ENCODE measurements around the gene CDH24. TPM values are rescaled to one million over a fixed set of nuclear protein-coding genes. Genes with fewer than 3 reads are reported as not detected.
A peak's percentile ranks its signal among the peaks of the same experiment; 100 is the strongest.

The CDH24 gene
- total and polyA plus RNA-seq, 9 of the 15 experiments (the other 6 are each of a cell fraction or from before 2014, with no cell fraction given) = 0.04 to 16.2 (median 4.9) TPM

GRCh38 chr14:23056956-23057756 lies at the start of gene CDH24 (continued):
- TF ChIP-seq ZNF280A (IDR thresholded peaks at IDR 0.05; ENCODE audit: low read depth, partially characterized antibody) (no peak), FOS (IDR thresholded peaks at IDR 0.05; ENCODE audit: extremely low read depth, insufficient read length) (no peak), WHSC1 (IDR thresholded peaks at IDR 0.05; ENCODE audit: low read length) (no peak), SRSF9 (IDR thresholded peaks at IDR 0.05; ENCODE audit: borderline replicate concordance, low read depth, low read length) (no peak), NFYB (IDR thresholded peaks at IDR 0.05; ENCODE audit: extremely low read depth, insufficient read length) (no peak), STAG1 (CRISPR knock-in tag; IDR thresholded peaks at IDR 0.05; ENCODE audit: borderline replicate concordance) (no peak), ZZZ3 (IDR thresholded peaks at IDR 0.05) (no peak), NFXL1 (CRISPR knock-in tag; IDR thresholded peaks at IDR 0.05) (no peak), NRF1 (conservative IDR thresholded peaks at IDR 0.05 in 1 of 2, IDR thresholded peaks at IDR 0.05 in 1 of 2) (no peak), SMARCA4 (IDR thresholded peaks at IDR 0.05) (no peak; the same call in 1 of the 2 replicates), ELF1 (tag; IDR thresholded peaks at IDR 0.05) (no peak; the same call in 1 of the 2 replicates), MTA1 (IDR thresholded peaks at IDR 0.05; ENCODE audit: borderline replicate concordance) (peak; percentile 81; the same call in 1 of the 2 replicates), RB1 (IDR thresholded peaks at IDR 0.05; ENCODE audit: low read depth) (peak; percentile 85; the same call in 1 of the 2 replicates), SP1 (CRISPR knock-in tag; IDR thresholded peaks at IDR 0.05) (no peak), SAP30 (IDR thresholded peaks at IDR 0.05; ENCODE audit: borderline replicate concordance, insufficient read depth, low read depth, low read length, poor library complexity, severe bottlenecking) (no peak), ZNF184 (CRISPR knock-in tag; IDR thresholded peaks at IDR 0.05) (no peak), ZNF668 (CRISPR knock-in tag; IDR thresholded peaks at IDR 0.05) (no peak)
- TF ChIP-seq, protein P1, sequence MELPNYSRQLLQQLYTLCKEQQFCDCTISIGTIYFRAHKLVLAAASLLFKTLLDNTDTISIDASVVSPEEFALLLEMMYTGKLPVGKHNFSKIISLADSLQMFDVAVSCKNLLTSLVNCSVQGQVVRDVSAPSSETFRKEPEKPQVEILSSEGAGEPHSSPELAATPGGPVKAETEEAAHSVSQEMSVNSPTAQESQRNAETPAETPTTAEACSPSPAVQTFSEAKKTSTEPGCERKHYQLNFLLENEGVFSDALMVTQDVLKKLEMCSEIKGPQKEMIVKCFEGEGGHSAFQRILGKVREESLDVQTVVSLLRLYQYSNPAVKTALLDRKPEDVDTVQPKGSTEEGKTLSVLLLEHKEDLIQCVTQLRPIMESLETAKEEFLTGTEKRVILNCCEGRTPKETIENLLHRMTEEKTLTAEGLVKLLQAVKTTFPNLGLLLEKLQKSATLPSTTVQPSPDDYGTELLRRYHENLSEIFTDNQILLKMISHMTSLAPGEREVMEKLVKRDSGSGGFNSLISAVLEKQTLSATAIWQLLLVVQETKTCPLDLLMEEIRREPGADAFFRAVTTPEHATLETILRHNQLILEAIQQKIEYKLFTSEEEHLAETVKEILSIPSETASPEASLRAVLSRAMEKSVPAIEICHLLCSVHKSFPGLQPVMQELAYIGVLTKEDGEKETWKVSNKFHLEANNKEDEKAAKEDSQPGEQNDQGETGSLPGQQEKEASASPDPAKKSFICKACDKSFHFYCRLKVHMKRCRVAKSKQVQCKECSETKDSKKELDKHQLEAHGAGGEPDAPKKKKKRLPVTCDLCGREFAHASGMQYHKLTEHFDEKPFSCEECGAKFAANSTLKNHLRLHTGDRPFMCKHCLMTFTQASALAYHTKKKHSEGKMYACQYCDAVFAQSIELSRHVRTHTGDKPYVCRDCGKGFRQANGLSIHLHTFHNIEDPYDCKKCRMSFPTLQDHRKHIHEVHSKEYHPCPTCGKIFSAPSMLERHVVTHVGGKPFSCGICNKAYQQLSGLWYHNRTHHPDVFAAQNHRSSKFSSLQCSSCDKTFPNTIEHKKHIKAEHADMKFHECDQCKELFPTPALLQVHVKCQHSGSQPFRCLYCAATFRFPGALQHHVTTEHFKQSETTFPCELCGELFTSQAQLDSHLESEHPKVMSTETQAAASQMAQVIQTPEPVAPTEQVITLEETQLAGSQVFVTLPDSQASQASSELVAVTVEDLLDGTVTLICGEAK (IDR thresholded peaks at IDR 0.05) = peak; percentile 70; the same call in 1 of the 2 replicates
- TF ChIP-seq, protein P1 (CRISPR knock-in tag; IDR thresholded peaks at IDR 0.05) = no peak
